22Rv1 (cell line): ENCODE data around the gene PSMD5.

ENCODE experiments used
- CTCF ChIP-seq: fragments of 450-650 bp; IDR thresholded peaks from 2 replicates; pipeline ENCODE4 v1.5.1; 2017; ENCODE audit warnings: mild to moderate bottlenecking
- ZFX ChIP-seq: fragments of 450-650 bp; IDR thresholded peaks from 2 replicates; pipeline ENCODE4 v1.6.1; 2017; ENCODE audit warnings: antibody characterized with exemption, borderline replicate concordance

GRCh38 chr9:120839146-120839545 is 3.6 kb downstream of the PSMD5 start:
- no peak for TF ChIP-seq CTCF
- no peak for TF ChIP-seq ZFX
